Hindlimb muscle (tissue), 1 donor: ENCODE results near the gene SHISAL2B. TPM values are rescaled to one million over a fixed set of nuclear protein-coding genes. Genes with fewer than 3 reads are reported as not detected.
"Not testable (repeated sequence)": the region's sequence is repeated elsewhere in the genome, so short reads cannot be mapped to it uniquely, and the experiment has no call there.

Experiments used
- DNase-seq: peaks from one replicate; pipeline ENCODE4 v3.0.0-alpha.2; 2013
- polyA plus RNA-seq: library from polyadenylated mRNA; unstranded; fragments of 120-200 nt; gene quantifications from one replicate; pipeline ENCODE4 v1.2.1, GENCODE V29; 2013; ENCODE audit not compliant: insufficient read length

SHISAL2B gene
- polyA plus RNA-seq, 1 donor = not detected

GRCh38 chr5:64706074-64706473 is 15.8 kb downstream of the SHISAL2B start:
- not testable (repeated sequence) for DNase-seq

DNA sequence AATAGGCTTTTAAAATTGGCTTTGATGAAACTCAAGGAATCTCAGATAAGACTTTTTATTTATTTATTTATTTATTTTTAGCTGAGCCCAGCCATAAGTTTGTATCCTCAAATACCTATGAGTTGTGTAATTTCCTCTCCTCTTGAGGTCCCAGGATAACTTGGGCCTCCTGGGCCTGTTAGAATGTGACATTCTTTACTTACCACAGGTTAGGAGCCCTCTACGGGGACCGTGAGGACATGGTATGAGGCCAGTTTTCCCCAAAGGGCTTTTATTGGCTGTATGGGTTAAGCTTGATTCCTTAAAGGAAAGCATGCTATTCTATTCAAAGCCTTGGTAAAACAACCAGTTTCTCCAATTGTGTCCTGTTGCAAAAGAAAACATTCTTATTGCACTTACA is 16.9 kb downstream of the SHISAL2B start:
- DNase-seq = no peak

DNA sequence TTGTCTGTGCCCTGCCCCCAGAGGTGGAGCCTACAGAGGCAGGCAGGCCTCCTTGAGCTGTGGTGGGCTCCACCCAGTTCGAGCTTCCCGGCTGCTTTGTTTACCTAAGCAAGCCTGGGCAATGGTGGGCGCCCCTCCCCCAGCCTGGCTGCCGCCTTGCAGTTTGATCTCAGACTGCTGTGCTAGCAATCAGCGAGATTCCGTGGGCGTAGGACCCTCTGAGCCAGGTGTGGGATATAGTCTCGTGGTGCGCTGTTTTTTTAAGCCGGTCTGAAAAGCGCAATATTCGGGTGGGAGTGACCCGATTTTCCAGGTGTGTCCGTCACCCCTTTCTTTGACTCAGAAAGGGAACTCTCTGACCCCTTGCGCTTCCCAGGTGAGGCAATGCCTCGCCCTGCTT is 24.2 kb downstream of the SHISAL2B start:
- DNase-seq = not testable (repeated sequence)

GRCh38 chr5:64722588-64722987 is 32.3 kb downstream of the SHISAL2B start:
- no peak for DNase-seq

- no peak for DNase-seq
Measured at GRCh38 chr5:64727150-64727549, 36.8 kb downstream of the SHISAL2B start.

- no peak for DNase-seq
Measured at GRCh38 chr5:64742411-64742810, 52.1 kb downstream of the SHISAL2B start.

DNA sequence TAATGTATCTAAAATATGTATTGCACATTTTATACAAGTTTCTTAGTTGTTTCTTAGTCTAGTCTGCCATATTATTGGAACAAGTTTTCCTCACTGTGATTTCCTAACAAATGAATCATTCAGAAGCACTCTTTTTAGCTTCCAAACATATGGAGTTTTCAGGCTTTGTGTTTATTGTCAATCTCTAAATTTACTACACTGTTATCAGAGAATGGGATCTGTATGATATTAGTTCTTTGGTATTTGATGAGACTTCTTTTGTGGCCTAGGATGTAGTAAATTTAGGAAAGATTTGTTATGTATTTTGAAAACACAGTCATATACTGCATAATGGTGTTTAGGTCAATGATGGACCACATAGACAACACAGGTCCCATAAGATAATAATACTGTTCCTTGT is 52.5 kb downstream of the SHISAL2B start:
- DNase-seq = no peak

DNA sequence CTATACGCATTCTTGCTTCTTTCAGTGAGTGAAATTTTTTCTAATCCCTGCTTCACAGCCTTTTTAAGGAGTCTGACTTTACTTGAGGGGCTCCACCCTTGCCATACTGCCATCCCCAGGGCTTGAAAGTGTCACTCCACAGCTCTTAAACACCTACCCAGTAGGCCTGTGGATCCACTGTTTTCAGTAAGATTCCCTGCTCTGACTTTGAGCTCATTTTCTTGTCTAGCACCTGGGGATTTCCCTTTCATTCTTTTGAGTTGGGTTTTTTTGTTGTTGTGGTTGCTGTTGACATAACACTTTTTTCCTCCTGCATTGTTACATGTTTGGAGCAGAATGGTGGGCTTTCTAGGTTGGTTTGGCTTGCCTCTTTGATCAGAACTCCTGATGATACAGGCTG is 54.6 kb downstream of the SHISAL2B start:
- DNase-seq = no peak

DNA sequence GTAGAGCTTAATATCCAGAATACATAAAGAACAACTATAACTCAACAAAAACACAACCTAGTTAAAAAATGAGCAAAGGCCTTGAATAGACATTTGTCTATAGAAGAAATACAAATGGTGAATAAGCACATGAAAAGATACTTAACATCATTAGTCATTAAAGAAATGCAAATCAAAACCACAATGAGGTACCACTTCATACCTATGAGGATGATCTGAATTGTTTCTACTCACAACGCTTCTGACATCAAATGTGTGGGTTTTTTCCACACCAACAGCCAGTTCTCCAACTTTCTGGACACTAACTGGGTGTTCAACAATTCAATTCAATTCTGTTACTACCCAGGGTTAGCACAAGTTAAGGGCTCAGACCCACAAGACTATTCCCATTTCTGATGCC is 56.1 kb downstream of the SHISAL2B start:
- DNase-seq = no peak

- no peak for DNase-seq
Measured at GRCh38 chr5:64749385-64749784, 59.1 kb downstream of the SHISAL2B start.

GRCh38 chr5:64754066-64754465 is 63.8 kb downstream of the SHISAL2B start:
- no peak for DNase-seq

- no peak for DNase-seq
Measured at GRCh38 chr5:64758901-64759300, 68.6 kb downstream of the SHISAL2B start.

DNA sequence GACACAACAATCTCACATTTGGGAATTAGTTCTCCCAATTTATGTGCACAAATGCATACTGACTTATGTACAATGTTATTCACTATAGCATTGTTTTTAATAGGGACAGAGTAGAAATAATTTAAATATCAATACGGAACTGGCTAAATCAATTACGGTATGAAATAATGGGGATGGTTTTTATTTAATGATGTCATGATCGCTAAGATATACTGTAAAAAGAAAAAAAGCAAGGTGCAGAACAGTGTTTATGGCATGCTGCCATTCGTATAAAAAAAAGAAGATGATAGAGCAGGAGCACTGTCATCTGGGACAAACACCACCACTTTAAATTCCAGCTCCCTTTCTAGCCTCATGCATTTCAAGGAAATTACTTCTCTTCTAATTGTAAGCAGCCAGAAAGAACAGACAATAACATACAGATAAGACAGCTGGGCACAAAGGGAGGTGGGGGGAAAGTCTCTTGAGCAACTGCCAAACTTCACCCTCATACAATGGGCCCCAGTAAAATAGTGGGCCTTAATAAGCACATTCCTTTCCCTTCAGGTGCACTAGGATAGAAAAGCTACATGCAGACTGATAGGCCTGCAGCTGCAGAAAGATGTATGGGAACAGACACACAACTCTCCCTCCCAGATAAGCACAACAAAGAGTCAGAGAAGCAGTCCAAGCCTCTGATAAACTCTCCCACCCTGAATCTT is 69.8 kb downstream of the SHISAL2B start:
- no peak for DNase-seq

- DNase-seq = no peak
Measured at GRCh38 chr5:64763948-64764503, 73.7 kb downstream of the SHISAL2B start.

GRCh38 chr5:64765804-64766504 is 75.7 kb downstream of the SHISAL2B start:
- no peak for DNase-seq

- DNase-seq = no peak
Measured at GRCh38 chr5:64766941-64767340, 76.6 kb downstream of the SHISAL2B start.

Other genes with a start within 250 kb of the SHISAL2B start
- 15.2 TPM for gene RGS7BP, start 184.5 kb upstream of the SHISAL2B start, polyA plus RNA-seq
- 10.3 TPM for gene SREK1IP1, start 78.2 kb downstream of the SHISAL2B start, polyA plus RNA-seq
- gene CWC27, start 78.4 kb downstream of the SHISAL2B start, polyA plus RNA-seq = 21.9 TPM